Loucy (cell line): ENCODE data around the gene ARHGAP22.

Experiments used
- H2AFZ ChIP-seq: fragments of 200-600 bp; sonication (generic); 2 replicates; pipeline ENCODE4 v1.6.0; 2016; ENCODE audit warnings: antibody characterized with exemption, mild to moderate bottlenecking, low read length, moderate library complexity
- H3F3A ChIP-seq: fragments of 200-600 bp; 2 replicates; pipeline ENCODE4 v1.6.0; 2016; ENCODE audit warnings: antibody characterized with exemption, low read depth, mild to moderate bottlenecking
- H3K27me3 ChIP-seq: fragments of 200-600 bp; sonication (generic); 2 replicates; pipeline ENCODE4 v1.6.1; 2014; ENCODE audit warnings: low read length, mild to moderate bottlenecking; ENCODE audit not compliant: insufficient read depth, poor library complexity, severe bottlenecking
- H3K36me3 ChIP-seq: fragments of 200-600 bp; sonication (generic); 2 replicates; pipeline ENCODE4 v1.6.1; 2016; ENCODE audit warnings: low read length; ENCODE audit not compliant: insufficient read depth
- H3K4me1 ChIP-seq: fragments of 200-600 bp; sonication (generic); 2 replicates; pipeline ENCODE4 v1.5.1; 2014; ENCODE audit warnings: low read length, mild to moderate bottlenecking; ENCODE audit not compliant: insufficient read depth, poor library complexity, severe bottlenecking
- H3K4me2 ChIP-seq: fragments of 200-600 bp; sonication (generic); 2 replicates; pipeline ENCODE4 v1.6.0; 2014; ENCODE audit warnings: antibody characterized with exemption, low read length, low read depth, mild to moderate bottlenecking; ENCODE audit not compliant: poor library complexity, severe bottlenecking
- H3K4me3 ChIP-seq: fragments of 200-600 bp; sonication (generic); 2 replicates; pipeline ENCODE4 v1.5.1; 2014; ENCODE audit warnings: low read length, mild to moderate bottlenecking, mixed read lengths; ENCODE audit not compliant: poor library complexity, severe bottlenecking
- H3K79me2 ChIP-seq: fragments of 200-600 bp; sonication (generic); 2 replicates; pipeline ENCODE4 v1.6.1; 2014; ENCODE audit warnings: low read length; ENCODE audit not compliant: insufficient read depth
- H3K9ac ChIP-seq: fragments of 200-600 bp; sonication (generic); 2 replicates; pipeline ENCODE4 v1.6.0; 2014; ENCODE audit warnings: mild to moderate bottlenecking, low read depth, low read length, moderate library complexity; ENCODE audit not compliant: poor library complexity, severe bottlenecking
- H3K9me2 ChIP-seq: fragments of 200-600 bp; sonication (generic); replicated peaks from 2 replicates; pipeline ENCODE4 v1.6.1; 2016; ENCODE audit warnings: low read depth, low read length, mixed read lengths
- H3K9me3 ChIP-seq: fragments of 200-600 bp; sonication (generic); 2 replicates; pipeline ENCODE4 v1.6.1; 2014; ENCODE audit warnings: mild to moderate bottlenecking, antibody characterized with exemption, low read length, low read depth; ENCODE audit not compliant: insufficient read depth
- H4K20me1 ChIP-seq: fragments of 200-600 bp; sonication (generic); 2 replicates; pipeline ENCODE4 v1.6.0; 2014; ENCODE audit warnings: antibody characterized with exemption, low read length, mild to moderate bottlenecking; ENCODE audit not compliant: insufficient read depth, poor library complexity, severe bottlenecking
- EZH2phosphoT487 ChIP-seq: fragments of 200-600 bp; IDR thresholded peaks from 2 replicates; pipeline ENCODE4 v1.6.1; 2018; ENCODE audit warnings: antibody characterized with exemption, mild to moderate bottlenecking, moderate library complexity, borderline replicate concordance
- TF ChIP-seq, protein P1 (sequence below): fragments of 200-600 bp; sonication (generic); conservative IDR thresholded peaks from 2 replicates; pipeline ENCODE4 v1.5.1; 2014; ENCODE audit warnings: mild to moderate bottlenecking, antibody characterized with exemption, low read length

The ARHGAP22 gene

DNA sequence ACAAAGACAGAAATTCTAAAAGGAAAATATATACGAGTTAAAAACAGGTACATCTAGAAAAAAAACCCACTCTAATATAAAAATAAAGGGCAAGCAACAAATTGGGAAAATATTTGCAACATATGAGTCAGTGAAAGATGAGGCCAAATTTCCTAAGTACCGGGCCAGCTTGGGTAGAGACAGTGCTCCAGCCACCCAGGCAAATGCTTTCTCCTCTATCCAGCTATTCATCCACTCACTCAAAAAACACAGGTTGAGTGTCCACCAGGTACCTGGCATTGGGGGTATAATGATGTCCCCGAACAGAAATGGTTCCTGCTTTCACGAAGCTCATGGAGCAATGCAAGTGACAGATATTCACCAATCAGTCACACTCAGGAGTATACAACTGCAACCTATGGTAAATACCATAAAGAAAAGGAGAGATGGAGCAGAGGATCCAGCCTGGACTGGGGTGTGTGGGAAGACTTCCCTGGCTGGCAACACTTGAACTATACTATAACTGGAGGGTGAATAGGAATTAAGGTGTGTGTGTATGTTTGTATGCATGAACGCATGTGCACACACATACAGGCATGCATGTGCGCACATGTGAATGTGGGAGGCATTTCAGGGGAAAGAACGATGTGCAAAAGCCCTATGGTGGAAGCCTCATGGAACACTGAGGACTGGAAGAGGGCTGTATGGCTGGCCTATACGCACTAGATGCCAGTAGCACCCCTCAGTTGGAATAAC lies 2.3 kb downstream of the ARHGAP22 start:
- Histone ChIP-seq H2AFZ (no peak overlapping the region), H3K9me3 (no peaks in the 10 kb centered on the region), H3K4me3 (no peak overlapping the region), H3K36me3 (no peaks in the 10 kb centered on the region), H3K9me2 (no peaks in the 10 kb centered on the region), H3K79me2 (no peaks in the 10 kb centered on the region), H3F3A (no peaks in the 10 kb centered on the region), H3K9ac (no peak overlapping the region), H3K4me2 (no peak overlapping the region), H4K20me1 (no peaks in the 10 kb centered on the region), H3K4me1 (peaks cover 14% of the 10 kb centered on the region), H3K27me3 (no peaks in the 10 kb centered on the region)
- TF ChIP-seq, protein P1, sequence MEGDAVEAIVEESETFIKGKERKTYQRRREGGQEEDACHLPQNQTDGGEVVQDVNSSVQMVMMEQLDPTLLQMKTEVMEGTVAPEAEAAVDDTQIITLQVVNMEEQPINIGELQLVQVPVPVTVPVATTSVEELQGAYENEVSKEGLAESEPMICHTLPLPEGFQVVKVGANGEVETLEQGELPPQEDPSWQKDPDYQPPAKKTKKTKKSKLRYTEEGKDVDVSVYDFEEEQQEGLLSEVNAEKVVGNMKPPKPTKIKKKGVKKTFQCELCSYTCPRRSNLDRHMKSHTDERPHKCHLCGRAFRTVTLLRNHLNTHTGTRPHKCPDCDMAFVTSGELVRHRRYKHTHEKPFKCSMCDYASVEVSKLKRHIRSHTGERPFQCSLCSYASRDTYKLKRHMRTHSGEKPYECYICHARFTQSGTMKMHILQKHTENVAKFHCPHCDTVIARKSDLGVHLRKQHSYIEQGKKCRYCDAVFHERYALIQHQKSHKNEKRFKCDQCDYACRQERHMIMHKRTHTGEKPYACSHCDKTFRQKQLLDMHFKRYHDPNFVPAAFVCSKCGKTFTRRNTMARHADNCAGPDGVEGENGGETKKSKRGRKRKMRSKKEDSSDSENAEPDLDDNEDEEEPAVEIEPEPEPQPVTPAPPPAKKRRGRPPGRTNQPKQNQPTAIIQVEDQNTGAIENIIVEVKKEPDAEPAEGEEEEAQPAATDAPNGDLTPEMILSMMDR, result no peak
- TF ChIP-seq EZH2phosphoT487, result no peak

DNA sequence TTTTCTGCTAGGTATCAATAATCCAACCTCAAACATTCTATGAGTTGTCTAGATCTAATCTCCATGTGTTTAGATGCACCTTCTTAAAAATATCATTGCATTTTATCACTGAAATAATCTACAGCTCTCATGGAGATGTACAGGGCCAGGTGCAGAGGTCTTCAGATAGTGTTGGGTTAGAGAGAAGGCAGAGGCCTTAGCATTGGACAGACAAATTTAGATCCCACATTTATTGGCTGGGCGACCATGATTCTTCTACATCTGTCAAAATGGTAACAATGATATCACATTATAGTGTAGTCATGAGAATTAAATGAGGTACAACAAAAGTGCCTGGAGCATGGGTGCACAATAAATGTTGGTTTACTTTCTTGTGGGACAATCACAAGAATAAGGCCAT lies 3.1 kb downstream of the ARHGAP22 start:
- no peaks in the 10 kb centered on the region for H3K36me3 ChIP-seq
- no peak overlapping the region for H3K4me2 ChIP-seq
- TF ChIP-seq EZH2phosphoT487, result no peak
- TF ChIP-seq, protein P1, result no peak
- no peaks in the 10 kb centered on the region for H3K79me2 ChIP-seq
- H4K20me1 ChIP-seq, result no peaks in the 10 kb centered on the region
- no peak overlapping the region for H3K9ac ChIP-seq
- H3K27me3 ChIP-seq, result no peaks in the 10 kb centered on the region
- no peaks in the 10 kb centered on the region for H3K9me2 ChIP-seq
- no peak overlapping the region for H2AFZ ChIP-seq
- no peaks in the 10 kb centered on the region for H3K9me3 ChIP-seq
- no peaks in the 10 kb centered on the region for H3F3A ChIP-seq
- peaks cover 8% of the 10 kb centered on the region for H3K4me1 ChIP-seq
- no peak overlapping the region for H3K4me3 ChIP-seq

DNA sequence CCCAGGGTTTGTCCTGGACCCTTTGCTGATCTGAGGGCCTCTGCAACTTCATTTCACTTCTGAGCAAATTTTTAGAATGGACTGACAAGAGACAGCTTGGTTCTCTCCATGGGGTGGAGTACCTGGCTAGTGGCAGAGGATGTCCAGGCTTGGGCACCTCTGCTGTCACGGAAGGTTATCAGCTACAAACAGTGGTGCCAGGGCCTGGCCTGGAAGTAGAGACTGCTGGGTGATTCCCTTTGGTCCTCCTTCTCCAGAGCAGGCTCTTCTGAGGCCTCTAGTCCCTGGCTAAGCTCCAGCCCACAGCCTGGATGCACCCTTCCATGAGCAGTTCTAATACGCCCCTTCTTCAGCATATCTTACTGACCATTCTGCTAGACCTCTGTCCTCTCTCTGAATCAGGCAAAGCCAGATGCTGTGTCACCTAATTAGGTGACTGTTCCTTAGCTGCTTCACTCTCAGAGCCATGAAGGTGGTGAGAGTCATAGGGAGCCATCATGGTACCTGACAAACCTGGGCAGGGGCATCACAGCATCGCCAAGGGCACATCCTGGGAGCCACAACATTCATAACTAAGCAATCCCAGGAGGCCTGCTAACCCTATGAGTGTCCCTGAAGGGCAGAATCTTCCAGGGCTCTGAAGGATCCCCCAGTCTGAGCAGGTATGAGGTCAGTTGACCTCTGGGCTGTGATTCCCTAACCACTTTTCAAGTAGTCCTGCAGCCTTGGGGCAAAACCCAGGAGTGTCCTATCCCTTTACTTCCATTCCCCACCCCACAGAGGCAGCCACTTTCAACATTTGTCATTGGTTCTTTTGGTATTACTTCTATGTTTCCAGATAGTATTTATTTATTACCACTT lies 4.0 kb downstream of the ARHGAP22 start:
- no peak overlapping the region for H2AFZ ChIP-seq
- no peaks in the 10 kb centered on the region for H3K79me2 ChIP-seq
- no peak overlapping the region for H3K4me3 ChIP-seq
- no peaks in the 10 kb centered on the region for H3K27me3 ChIP-seq
- no peaks in the 10 kb centered on the region for H3K9me2 ChIP-seq
- TF ChIP-seq, protein P1, result no peak
- no peak for TF ChIP-seq EZH2phosphoT487
- H3K36me3 ChIP-seq, result no peaks in the 10 kb centered on the region
- no peaks in the 10 kb centered on the region for H4K20me1 ChIP-seq
- H3K4me2 ChIP-seq, result no peak overlapping the region
- no peaks in the 10 kb centered on the region for H3K4me1 ChIP-seq
- H3K9me3 ChIP-seq, result no peaks in the 10 kb centered on the region
- no peaks in the 10 kb centered on the region for H3F3A ChIP-seq
- H3K9ac ChIP-seq, result no peak overlapping the region
